Fibroblast of lung (primary cell): ENCODE results near the gene DOCK3. TPM values are rescaled to one million over a fixed set of nuclear protein-coding genes. Genes with fewer than 3 reads are reported as not detected.
"Not testable (repeated sequence)": the region's sequence is repeated elsewhere in the genome, so short reads cannot be mapped to it uniquely, and the experiment has no call there.

ENCODE experiments used
- DNase-seq, 2 donors: peaks; one replicate each; pipeline versions ENCODE4 v3.0.0 to v3.0.0-alpha.2; 2010; ENCODE audit warnings: low read depth in 2 of 2
- H2AFZ ChIP-seq: 2 replicates; pipeline ENCODE4 v1.5.1; 2012; ENCODE audit warnings: low read length, control low read depth, inconsistent platforms
- H3K27ac ChIP-seq: 2 replicates; pipeline ENCODE4 v1.5.1; 2011; ENCODE audit warnings: low read length, control low read depth; ENCODE audit not compliant: insufficient read depth
- H3K27me3 ChIP-seq: 2 replicates; pipeline ENCODE4 v1.5.1; 2011; ENCODE audit warnings: mild to moderate bottlenecking, low read length; ENCODE audit not compliant: control insufficient read depth, insufficient read depth
- H3K36me3 ChIP-seq: 2 replicates; pipeline ENCODE4 v1.5.1; 2011; ENCODE audit warnings: low read length; ENCODE audit not compliant: control insufficient read depth, insufficient read depth
- H3K4me1 ChIP-seq: 2 replicates; pipeline ENCODE4 v1.5.1; 2011; ENCODE audit warnings: low read length; ENCODE audit not compliant: control insufficient read depth, insufficient read depth; ENCODE audit errors: extremely low read depth
- H3K4me2 ChIP-seq: 2 replicates; pipeline ENCODE4 v1.5.1; 2011; ENCODE audit warnings: low read length, control low read depth; ENCODE audit not compliant: insufficient read depth; ENCODE audit errors: extremely low read depth
- H3K4me3 ChIP-seq, 4 experiments: fragments of 200-600 bp in 1 of 4; sonication (generic) in 1 of 4; replicated peaks in 1 of 4; 2 replicates each; pipeline ENCODE4 v1.5.1; 2011 to 2016; ENCODE audit warnings: low read length in 4 of 4, low read depth in 3 of 4, mild to moderate bottlenecking in 3 of 4, control low read depth in 2 of 4, inconsistent platforms in 1 of 4, mixed read lengths in 1 of 4; ENCODE audit not compliant: insufficient read depth in 1 of 4; ENCODE audit errors: control extremely low read depth in 1 of 4
- H3K79me2 ChIP-seq: 2 replicates; pipeline ENCODE4 v1.5.1; 2012; ENCODE audit warnings: mild to moderate bottlenecking, low read length, inconsistent platforms; ENCODE audit not compliant: control insufficient read depth, insufficient read depth
- H3K9ac ChIP-seq: 2 replicates; pipeline ENCODE4 v1.5.1; 2011; ENCODE audit warnings: mild to moderate bottlenecking, low read length, control low read depth; ENCODE audit not compliant: insufficient read depth
- H3K9me3 ChIP-seq: 2 replicates; pipeline ENCODE4 v1.5.1; 2012; ENCODE audit warnings: low read depth, low read length; ENCODE audit not compliant: control insufficient read depth, insufficient read depth
- H4K20me1 ChIP-seq: 2 replicates; pipeline ENCODE4 v1.5.1; 2011; ENCODE audit warnings: low read length; ENCODE audit not compliant: control insufficient read depth, insufficient read depth; ENCODE audit errors: extremely low read depth
- CTCF ChIP-seq, 2 donors: IDR thresholded peaks in 1 of 2; conservative IDR thresholded peaks in 1 of 2; 1 replicate in 1 of 2; 2 replicates in 1 of 2; pipeline ENCODE4 v1.5.1; 2011 to 2012; ENCODE audit warnings: low read length in 2 of 2, control low read depth in 1 of 2, inconsistent platforms in 1 of 2, low read depth in 1 of 2, mild to moderate bottlenecking in 1 of 2
- EZH2 ChIP-seq: IDR thresholded peaks from 2 replicates; pipeline ENCODE4 v1.5.1; 2012; ENCODE audit warnings: low read length, control low read depth, mild to moderate bottlenecking; ENCODE audit errors: missing control alignments
- polyA plus RNA-seq, 2 donors: library from polyadenylated mRNA; depleted of rRNA in 1 of 2; stranded (reverse) in 1 of 2; unstranded in 1 of 2; fragments of >200 nt; gene quantifications; 2 replicates each; pipeline ENCODE4 v1.2.1, GENCODE V29; 2011 to 2012; ENCODE audit warnings: missing spikeins in 1 of 2
- total RNA-seq: library from RNA; depleted of rRNA; stranded (reverse); fragments of >200 nt; gene quantifications from 2 replicates; pipeline ENCODE4 v1.2.1, GENCODE V29; 2014

Gene DOCK3
- total and polyA plus RNA-seq, 2 donors (not counting 1 experiment from before 2014, with no cell fraction given), result 0.07 to 0.17 TPM

GRCh38 chr3:51360806-51361205 lies 686.1 kb downstream of the DOCK3 start:
- Histone ChIP-seq H3K4me3 (no peak overlapping the region), H3K79me2 (no peaks in the 10 kb centered on the region), H2AFZ (no peak overlapping the region), H3K27ac (no peak overlapping the region), H3K4me2 (no peak overlapping the region), H3K27me3 (no peaks in the 10 kb centered on the region), H3K4me1 (no peaks in the 10 kb centered on the region), H3K9ac (no peak overlapping the region), H3K9me3 (no peaks in the 10 kb centered on the region), H3K36me3 (no peaks in the 10 kb centered on the region), H4K20me1 (no peaks in the 10 kb centered on the region)
- no peak for DNase-seq
- TF ChIP-seq EZH2, result no peak
- no peak for TF ChIP-seq CTCF (conservative IDR thresholded peaks at IDR 0.05 in 1 of 2, IDR thresholded peaks at IDR 0.05 in 1 of 2; ENCODE audit: low read depth in 1 of 2, low read length in 2 of 2)

- no peak for DNase-seq
- no peak overlapping the region for H3K9ac ChIP-seq
- TF ChIP-seq EZH2, result no peak
- TF ChIP-seq CTCF (conservative IDR thresholded peaks at IDR 0.05 in 1 of 2, IDR thresholded peaks at IDR 0.05 in 1 of 2; ENCODE audit: low read depth in 1 of 2, low read length in 2 of 2), result no peak
- H3K4me1 ChIP-seq, result no peaks in the 10 kb centered on the region
- H2AFZ ChIP-seq, result no peak overlapping the region
- H4K20me1 ChIP-seq, result no peaks in the 10 kb centered on the region
- no peak overlapping the region for H3K27ac ChIP-seq
- no peaks in the 10 kb centered on the region for H3K79me2 ChIP-seq
- H3K9me3 ChIP-seq, result no peaks in the 10 kb centered on the region
- no peaks in the 10 kb centered on the region for H3K27me3 ChIP-seq
- H3K4me2 ChIP-seq, result no peak overlapping the region
- no peaks in the 10 kb centered on the region for H3K36me3 ChIP-seq
- no peak overlapping the region for H3K4me3 ChIP-seq
Measured at GRCh38 chr3:51361746-51362145, 687.0 kb downstream of the DOCK3 start.

GRCh38 chr3:51362476-51362875 lies 687.7 kb downstream of the DOCK3 start:
- Histone ChIP-seq H3K27ac (no peak overlapping the region), H2AFZ (no peak overlapping the region), H3K4me3 (no peak overlapping the region), H3K9ac (no peak overlapping the region), H3K36me3 (no peaks in the 10 kb centered on the region), H3K4me1 (no peaks in the 10 kb centered on the region), H3K79me2 (no peaks in the 10 kb centered on the region), H3K9me3 (no peaks in the 10 kb centered on the region), H3K4me2 (no peak overlapping the region), H4K20me1 (no peaks in the 10 kb centered on the region), H3K27me3 (no peaks in the 10 kb centered on the region)
- DNase-seq, result no peak
- TF ChIP-seq EZH2 (no peak), CTCF (conservative IDR thresholded peaks at IDR 0.05 in 1 of 2, IDR thresholded peaks at IDR 0.05 in 1 of 2; ENCODE audit: low read depth in 1 of 2, low read length in 2 of 2) (no peak)

GRCh38 chr3:51368276-51368675 lies 693.5 kb downstream of the DOCK3 start:
- not testable (repeated sequence) for H3K36me3 ChIP-seq, DNase-seq, H3K4me3 ChIP-seq, H3K9ac ChIP-seq, H3K27ac ChIP-seq, H3K9me3 ChIP-seq, H3K4me2 ChIP-seq, H3K4me1 ChIP-seq, H4K20me1 ChIP-seq, H2AFZ ChIP-seq, H3K79me2 ChIP-seq, H3K27me3 ChIP-seq
